Measurements from ENCODE around the gene SYMPK.
A peak's percentile ranks its signal among the peaks of the same experiment; 100 is the strongest.

SYMPK gene

GRCh38 chr19:45820413-45821102 is 42.4 kb downstream of the SYMPK start:
- no peak overlapping the region for H3K27ac ChIP-seq
- 0 out of 2 replicates have a peak overlapping the region, but pooled peaks have one; percentile 15 for H3K9ac ChIP-seq
- H3K9me3 ChIP-seq = no peaks in the 10 kb centered on the region
- H4K20me1 ChIP-seq = peaks cover 13% of the 10 kb centered on the region
- TF ChIP-seq Cebpa-rat (IDR thresholded peaks at IDR 0.05) = no peak
- no peaks in the 10 kb centered on the region for H3K27me3 ChIP-seq
- H3K4me1 ChIP-seq = peaks cover 42% of the 10 kb centered on the region
- H3K36me3 ChIP-seq = peaks cover 73% of the 10 kb centered on the region
- no peak overlapping the region for H3K4me2 ChIP-seq
- no peak overlapping the region for H3K4me3 ChIP-seq

GRCh38 chr19:45819769-45820168 is 43.2 kb downstream of the SYMPK start:
- 0 out of 2 replicates have a peak overlapping the region, but pooled peaks have one; percentile 35 for H3K27ac ChIP-seq
- H4K20me1 ChIP-seq = peaks cover 13% of the 10 kb centered on the region
- H3K27me3 ChIP-seq = no peaks in the 10 kb centered on the region
- TF ChIP-seq Cebpa-rat (IDR thresholded peaks at IDR 0.05) = no peak
- no peak overlapping the region for H3K4me3 ChIP-seq
- H3K36me3 ChIP-seq = peaks cover 65% of the 10 kb centered on the region
- 0 out of 2 replicates have a peak overlapping the region, but pooled peaks have one; percentile 15 for H3K9ac ChIP-seq
- peaks cover 46% of the 10 kb centered on the region for H3K4me1 ChIP-seq
- H3K4me2 ChIP-seq = no peak overlapping the region
- H3K9me3 ChIP-seq = no peaks in the 10 kb centered on the region

- Histone ChIP-seq H3K36me3 (peaks cover 46% of the 10 kb centered on the region), H3K4me3 (no peak overlapping the region), H3K9ac (no peak overlapping the region), H3K4me2 (peak overlapping the region; percentile 61), H3K9me3 (no peaks in the 10 kb centered on the region), H3K27ac (peak overlapping the region; percentile 44; the same call in 1 of the 2 replicates), H3K27me3 (no peaks in the 10 kb centered on the region), H3K4me1 (peaks cover 46% of the 10 kb centered on the region), H4K20me1 (peaks cover 13% of the 10 kb centered on the region)
- no peak for TF ChIP-seq Cebpa-rat (IDR thresholded peaks at IDR 0.05)
Measured at GRCh38 chr19:45817725-45818301, 45.1 kb downstream of the SYMPK start.

GRCh38 chr19:45817010-45817724 is 45.8 kb downstream of the SYMPK start:
- Histone ChIP-seq H3K4me2 (peak overlapping the region; percentile 90), H3K4me3 (no peak overlapping the region), H3K4me1 (peaks cover 46% of the 10 kb centered on the region), H3K27me3 (no peaks in the 10 kb centered on the region), H3K9me3 (no peaks in the 10 kb centered on the region), H3K36me3 (peaks cover 39% of the 10 kb centered on the region), H3K27ac (peak overlapping the region; percentile 44; the same call in 1 of the 2 replicates), H3K9ac (no peak overlapping the region), H4K20me1 (peaks cover 13% of the 10 kb centered on the region)
- no peak for TF ChIP-seq Cebpa-rat (IDR thresholded peaks at IDR 0.05)

- H3K36me3 ChIP-seq = peaks cover 34% of the 10 kb centered on the region
- H3K4me1 ChIP-seq = peaks cover 46% of the 10 kb centered on the region
- H4K20me1 ChIP-seq = peaks cover 13% of the 10 kb centered on the region
- TF ChIP-seq Cebpa-rat (IDR thresholded peaks at IDR 0.05) = no peak
- H3K4me3 ChIP-seq = peak overlapping the region; percentile 69
- no peaks in the 10 kb centered on the region for H3K27me3 ChIP-seq
- peak overlapping the region; percentile 90 for H3K4me2 ChIP-seq
- H3K27ac ChIP-seq = peak overlapping the region; percentile 62; the same call in 1 of the 2 replicates
- peak overlapping the region; percentile 75 for H3K9ac ChIP-seq
- no peaks in the 10 kb centered on the region for H3K9me3 ChIP-seq
Measured at GRCh38 chr19:45816236-45817009, 46.5 kb downstream of the SYMPK start.

- Histone ChIP-seq H3K9me3 (no peaks in the 10 kb centered on the region), H3K4me3 (peak overlapping the region; percentile 69), H3K36me3 (peaks cover 28% of the 10 kb centered on the region), H3K9ac (peak overlapping the region; percentile 75), H3K4me1 (peaks cover 47% of the 10 kb centered on the region), H4K20me1 (peaks cover 13% of the 10 kb centered on the region), H3K27ac (peak overlapping the region; percentile 62), H3K27me3 (no peaks in the 10 kb centered on the region), H3K4me2 (peak overlapping the region; percentile 90)
- TF ChIP-seq Cebpa-rat (IDR thresholded peaks at IDR 0.05) = no peak
Measured at GRCh38 chr19:45815481-45816216, 47.3 kb downstream of the SYMPK start.

- H3K36me3 ChIP-seq = peaks cover 22% of the 10 kb centered on the region
- no peaks in the 10 kb centered on the region for H3K9me3 ChIP-seq
- H3K4me2 ChIP-seq = peak within 1 kb of the TSS; percentile 90
- no peaks in the 10 kb centered on the region for H3K27me3 ChIP-seq
- H4K20me1 ChIP-seq = peaks cover 13% of the 10 kb centered on the region
- peak within 1 kb of the TSS; percentile 75 for H3K9ac ChIP-seq
- peaks cover 47% of the 10 kb centered on the region for H3K4me1 ChIP-seq
- no peak for TF ChIP-seq Cebpa-rat (IDR thresholded peaks at IDR 0.05)
- peak within 1 kb of the TSS; percentile 69 for H3K4me3 ChIP-seq
- peak within 1 kb of the TSS; percentile 62 for H3K27ac ChIP-seq
Measured at GRCh38 chr19:45814851-45815480, 48.0 kb downstream of the SYMPK start, which contains the start of gene RSPH6A. Gene RSPH6A, minus strand, starts transcription at chr19:45815308. Its CDS starts 132 bp downstream, at chr19:45815176.

- Histone ChIP-seq H3K36me3 (peaks cover 15% of the 10 kb centered on the region), H3K9me3 (no peaks in the 10 kb centered on the region), H3K27me3 (no peaks in the 10 kb centered on the region), H3K4me2 (peak overlapping the region; percentile 90), H3K4me1 (peaks cover 51% of the 10 kb centered on the region), H3K4me3 (no peak overlapping the region), H3K9ac (no peak overlapping the region), H3K27ac (no peak overlapping the region), H4K20me1 (peaks cover 13% of the 10 kb centered on the region)
- TF ChIP-seq Cebpa-rat (IDR thresholded peaks at IDR 0.05) = no peak
Measured at GRCh38 chr19:45814166-45814780, 48.7 kb downstream of the SYMPK start.

Measured in BLaER1 (cell line).